ENCODE measurements around the gene CAPZA2.
"Not testable (repeated sequence)": the region's sequence is repeated elsewhere in the genome, so short reads cannot be mapped to it uniquely, and the experiment has no call there.

CAPZA2 gene

GRCh38 chr7:116929914-116930913 lies 67.8 kb downstream of the CAPZA2 start:
- H3K4me3 ChIP-seq (ENCODE audit: low read length) = no peak overlapping the region
- TF ChIP-seq, protein P1, sequence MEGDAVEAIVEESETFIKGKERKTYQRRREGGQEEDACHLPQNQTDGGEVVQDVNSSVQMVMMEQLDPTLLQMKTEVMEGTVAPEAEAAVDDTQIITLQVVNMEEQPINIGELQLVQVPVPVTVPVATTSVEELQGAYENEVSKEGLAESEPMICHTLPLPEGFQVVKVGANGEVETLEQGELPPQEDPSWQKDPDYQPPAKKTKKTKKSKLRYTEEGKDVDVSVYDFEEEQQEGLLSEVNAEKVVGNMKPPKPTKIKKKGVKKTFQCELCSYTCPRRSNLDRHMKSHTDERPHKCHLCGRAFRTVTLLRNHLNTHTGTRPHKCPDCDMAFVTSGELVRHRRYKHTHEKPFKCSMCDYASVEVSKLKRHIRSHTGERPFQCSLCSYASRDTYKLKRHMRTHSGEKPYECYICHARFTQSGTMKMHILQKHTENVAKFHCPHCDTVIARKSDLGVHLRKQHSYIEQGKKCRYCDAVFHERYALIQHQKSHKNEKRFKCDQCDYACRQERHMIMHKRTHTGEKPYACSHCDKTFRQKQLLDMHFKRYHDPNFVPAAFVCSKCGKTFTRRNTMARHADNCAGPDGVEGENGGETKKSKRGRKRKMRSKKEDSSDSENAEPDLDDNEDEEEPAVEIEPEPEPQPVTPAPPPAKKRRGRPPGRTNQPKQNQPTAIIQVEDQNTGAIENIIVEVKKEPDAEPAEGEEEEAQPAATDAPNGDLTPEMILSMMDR (conservative IDR thresholded peaks at IDR 0.05; ENCODE audit: low read depth, low read length) = peak; percentile 88
- DNase-seq (ENCODE audit: low read depth) = peak; percentile 13

GRCh38 chr7:116932566-116932965 lies 70.2 kb downstream of the CAPZA2 start:
- no peak for DNase-seq (ENCODE audit: low read depth)
- TF ChIP-seq, protein P1 (conservative IDR thresholded peaks at IDR 0.05; ENCODE audit: low read depth, low read length) = no peak
- no peak overlapping the region for H3K4me3 ChIP-seq (ENCODE audit: low read length)

GRCh38 chr7:116933465-116933864 lies 71.1 kb downstream of the CAPZA2 start:
- no peak for DNase-seq (ENCODE audit: low read depth)
- H3K4me3 ChIP-seq (ENCODE audit: low read length) = no peak overlapping the region
- TF ChIP-seq, protein P1 (conservative IDR thresholded peaks at IDR 0.05; ENCODE audit: low read depth, low read length) = no peak

DNA sequence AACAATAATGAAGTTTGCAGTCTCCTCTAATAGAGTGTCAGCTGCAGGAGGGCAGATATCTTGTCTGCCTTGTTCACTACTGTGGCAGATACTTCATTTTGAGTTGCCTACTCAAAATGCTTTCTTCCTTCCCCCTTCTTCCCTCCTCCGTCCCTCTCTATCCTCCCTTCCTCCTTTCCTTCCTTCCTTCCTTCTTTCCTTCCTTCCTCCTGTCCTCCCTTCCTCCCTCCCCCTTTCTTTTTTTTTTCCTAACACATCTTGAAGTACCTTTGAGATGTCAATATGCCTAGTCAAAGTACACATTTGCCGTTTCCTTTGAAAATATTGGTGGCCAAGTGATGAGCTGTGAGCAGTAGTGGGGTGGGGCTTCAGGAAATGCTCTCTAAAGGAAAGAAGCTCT lies 72.2 kb downstream of the CAPZA2 start:
- H3K4me3 ChIP-seq (ENCODE audit: low read length) = no peak overlapping the region
- no peak for DNase-seq (ENCODE audit: low read depth)
- TF ChIP-seq, protein P1 (conservative IDR thresholded peaks at IDR 0.05; ENCODE audit: low read depth, low read length) = no peak

GRCh38 chr7:116936844-116937243 lies 74.5 kb downstream of the CAPZA2 start:
- DNase-seq (ENCODE audit: low read depth); H3K4me3 ChIP-seq (ENCODE audit: low read length): not testable (repeated sequence)

- H3K4me3 ChIP-seq (ENCODE audit: low read length) = no peak overlapping the region
- no peak for DNase-seq (ENCODE audit: low read depth)
- TF ChIP-seq, protein P1 (conservative IDR thresholded peaks at IDR 0.05; ENCODE audit: low read depth, low read length) = no peak
Observed at GRCh38 chr7:116938678-116939077, 76.3 kb downstream of the CAPZA2 start.

- no peak overlapping the region for H3K4me3 ChIP-seq (ENCODE audit: low read length)
- no peak for DNase-seq (ENCODE audit: low read depth)
- TF ChIP-seq, protein P1 (conservative IDR thresholded peaks at IDR 0.05; ENCODE audit: low read depth, low read length) = no peak
Observed at GRCh38 chr7:116940689-116941370, 78.4 kb downstream of the CAPZA2 start.

Measured in retinal pigment epithelial cell (primary cell).